SU-DHL-6 (cell line): ENCODE results near the gene TESK2.

Source experiments
- H2AFZ ChIP-seq: fragments of 200-600 bp; sonication (generic); 2 replicates; pipeline ENCODE4 v1.6.1; 2014; ENCODE audit warnings: low read depth, mild to moderate bottlenecking, moderate library complexity, mixed read lengths, antibody characterized with exemption, low read length; ENCODE audit not compliant: severe bottlenecking
- H3F3A ChIP-seq: fragments of 200-600 bp; shearing (Covaris generic); 2 replicates; pipeline ENCODE4 v1.6.0; 2016; ENCODE audit warnings: antibody characterized with exemption, mild to moderate bottlenecking; ENCODE audit not compliant: insufficient read depth
- H3K27ac ChIP-seq: fragments of 200-600 bp; sonication (generic); 2 replicates; pipeline ENCODE4 v1.5.1; 2016; ENCODE audit warnings: low read depth, mild to moderate bottlenecking, low read length, moderate library complexity, mixed read lengths
- H3K27me3 ChIP-seq: fragments of 200-600 bp; sonication (generic), shearing (Covaris generic); 2 replicates; pipeline ENCODE4 v1.6.0; 2014; ENCODE audit warnings: mild to moderate bottlenecking, low read length
- H3K36me3 ChIP-seq: fragments of 200-600 bp; sonication (generic); 2 replicates; pipeline ENCODE4 v1.6.1; 2014; ENCODE audit warnings: mild to moderate bottlenecking, low read length, mixed read lengths
- H3K4me2 ChIP-seq: fragments of 300-600, 200-600 bp; shearing (Covaris generic), sonication (generic); 2 replicates; pipeline ENCODE4 v1.6.0; 2014; ENCODE audit warnings: low read length, low read depth, mild to moderate bottlenecking; ENCODE audit not compliant: poor library complexity, severe bottlenecking
- H3K4me3 ChIP-seq: fragments of 200-600 bp; sonication (generic); 2 replicates; pipeline ENCODE4 v1.5.1; 2014; ENCODE audit warnings: antibody characterized with exemption, low read length, mild to moderate bottlenecking, mixed read lengths; ENCODE audit not compliant: insufficient read depth, poor library complexity, severe bottlenecking
- H3K79me2 ChIP-seq: fragments of 200-600 bp; sonication (generic); 2 replicates; pipeline ENCODE4 v1.6.1; 2014; ENCODE audit warnings: mild to moderate bottlenecking, low read length, moderate library complexity; ENCODE audit not compliant: insufficient read depth
- H3K9ac ChIP-seq: fragments of 200-600 bp; sonication (generic); 2 replicates; pipeline ENCODE4 v1.7.0; 2014; ENCODE audit warnings: mild to moderate bottlenecking, low read length
- H3K9me2 ChIP-seq: fragments of 200-600 bp; sonication (generic); replicated peaks from 2 replicates; pipeline ENCODE4 v1.6.1; 2014; ENCODE audit warnings: low read length; ENCODE audit not compliant: insufficient read depth
- H3K9me3 ChIP-seq: fragments of 200-600 bp; sonication (generic); 2 replicates; pipeline ENCODE4 v1.6.1; 2014; ENCODE audit warnings: low read length, mixed read lengths; ENCODE audit not compliant: insufficient read depth
- H4K20me1 ChIP-seq: fragments of 200-600 bp; sonication (generic); 2 replicates; pipeline ENCODE4 v1.6.1; 2014; ENCODE audit warnings: low read depth, mild to moderate bottlenecking, antibody characterized with exemption, low read length, moderate library complexity, mixed read lengths
- EZH2phosphoT487 ChIP-seq: fragments of 200-600 bp; sonication (generic), shearing (Covaris generic); conservative IDR thresholded peaks from 2 replicates; pipeline ENCODE4 v1.6.1; 2018; ENCODE audit warnings: mild to moderate bottlenecking, antibody characterized with exemption, low read length, moderate library complexity, mixed read lengths
- TF ChIP-seq, protein P1 (sequence below): fragments of 200-600 bp; sonication (generic); IDR thresholded peaks from one replicate; pipeline ENCODE4 v1.5.1; 2017; ENCODE audit warnings: antibody characterized with exemption, mild to moderate bottlenecking, low read length, moderate library complexity; ENCODE audit not compliant: insufficient read depth, poor library complexity, severe bottlenecking

Gene TESK2

DNA sequence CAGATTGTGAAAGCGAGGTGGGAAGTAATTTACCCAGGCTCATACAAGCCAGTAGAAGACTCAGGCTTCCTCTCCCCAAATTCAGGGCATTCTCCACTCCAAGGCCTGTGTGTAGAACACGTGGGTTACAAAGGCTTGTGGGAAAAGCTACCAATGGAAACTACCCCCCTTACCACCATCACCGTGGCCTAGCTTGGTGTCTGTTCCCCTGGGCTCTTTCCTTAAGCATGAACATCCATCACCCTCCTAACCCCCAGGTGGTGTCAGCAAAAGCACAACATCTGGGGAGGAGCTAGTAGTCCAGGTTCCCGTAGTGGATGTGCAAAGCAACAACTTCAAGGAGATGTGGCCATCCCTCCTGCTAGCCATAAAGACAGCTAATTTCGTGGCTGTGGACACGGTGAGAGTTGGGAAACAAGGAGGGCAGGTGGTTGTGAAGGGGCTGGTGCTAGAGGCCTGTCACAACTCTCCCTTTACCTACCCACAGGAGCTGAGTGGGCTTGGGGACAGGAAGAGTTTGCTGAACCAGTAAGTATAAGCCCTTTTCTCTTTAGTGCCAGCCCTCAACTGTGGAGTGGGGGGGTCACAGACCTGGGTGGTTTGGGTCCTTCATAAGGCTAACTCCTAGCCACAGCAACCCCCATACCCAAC is 150.0 kb downstream of the TESK2 start:
- H2AFZ ChIP-seq: no peak overlapping the region
- no peaks in the 10 kb centered on the region for H3K27me3 ChIP-seq

DNA sequence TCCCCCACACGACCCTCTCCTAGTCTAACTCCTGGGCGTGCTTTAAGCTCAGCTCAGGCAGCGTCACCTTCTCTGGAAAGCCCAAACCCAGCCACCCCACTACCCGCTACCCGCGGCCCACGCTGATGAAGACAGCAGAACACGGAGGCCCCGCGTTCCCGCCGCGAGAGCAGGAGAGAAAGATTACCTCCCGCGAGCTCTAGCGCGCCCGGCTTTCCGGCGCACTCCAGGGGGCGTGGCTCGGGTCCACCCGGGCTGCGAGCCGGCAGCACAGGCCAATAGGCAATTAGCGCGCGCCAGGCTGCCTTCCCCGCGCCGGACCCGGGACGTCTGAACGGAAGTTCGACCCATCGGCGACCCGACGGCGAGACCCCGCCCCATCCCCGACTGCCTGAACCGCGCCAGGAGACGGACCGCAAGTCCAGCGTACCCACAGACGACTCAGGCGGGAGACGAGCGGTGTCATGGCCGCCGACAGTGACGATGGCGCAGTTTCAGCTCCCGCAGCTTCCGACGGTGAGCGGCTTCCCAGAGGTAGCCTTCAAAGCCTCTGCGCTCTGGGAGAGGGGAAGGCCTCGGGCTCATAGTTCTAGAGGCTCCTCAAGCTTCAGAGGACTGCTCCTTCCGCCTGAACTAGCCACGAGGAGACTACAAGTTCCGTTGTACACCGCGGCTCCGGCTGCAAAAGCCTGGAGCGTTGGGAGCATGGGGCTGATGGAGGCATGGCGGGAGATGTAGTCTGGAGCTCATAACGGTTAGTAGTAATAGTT is 151.0 kb downstream of the TESK2 start, which contains the start of the genes MUTYH and TOE1:
MUTYH (minus strand) TSS at position 652 of the 770 bp plus-strand sequence. CDS start 5,935 bp downstream, outside the sequence.
TOE1 (plus strand) TSS at position 382 of the 770 bp plus-strand sequence; CDS start at position 465, 83 bp downstream.
- no peaks in the 10 kb centered on the region for H3K9me3 ChIP-seq
- H3K36me3 ChIP-seq: peaks cover 8% of the 10 kb centered on the region; the same call in 1 of the 2 replicates
- H2AFZ ChIP-seq: peak within 1 kb of the TSS; percentile 62
- no peaks in the 10 kb centered on the region for H3K9me2 ChIP-seq
- peaks cover 27% of the 10 kb centered on the region for H3K79me2 ChIP-seq
- TF ChIP-seq EZH2phosphoT487: no peak
- TF ChIP-seq, protein P1, sequence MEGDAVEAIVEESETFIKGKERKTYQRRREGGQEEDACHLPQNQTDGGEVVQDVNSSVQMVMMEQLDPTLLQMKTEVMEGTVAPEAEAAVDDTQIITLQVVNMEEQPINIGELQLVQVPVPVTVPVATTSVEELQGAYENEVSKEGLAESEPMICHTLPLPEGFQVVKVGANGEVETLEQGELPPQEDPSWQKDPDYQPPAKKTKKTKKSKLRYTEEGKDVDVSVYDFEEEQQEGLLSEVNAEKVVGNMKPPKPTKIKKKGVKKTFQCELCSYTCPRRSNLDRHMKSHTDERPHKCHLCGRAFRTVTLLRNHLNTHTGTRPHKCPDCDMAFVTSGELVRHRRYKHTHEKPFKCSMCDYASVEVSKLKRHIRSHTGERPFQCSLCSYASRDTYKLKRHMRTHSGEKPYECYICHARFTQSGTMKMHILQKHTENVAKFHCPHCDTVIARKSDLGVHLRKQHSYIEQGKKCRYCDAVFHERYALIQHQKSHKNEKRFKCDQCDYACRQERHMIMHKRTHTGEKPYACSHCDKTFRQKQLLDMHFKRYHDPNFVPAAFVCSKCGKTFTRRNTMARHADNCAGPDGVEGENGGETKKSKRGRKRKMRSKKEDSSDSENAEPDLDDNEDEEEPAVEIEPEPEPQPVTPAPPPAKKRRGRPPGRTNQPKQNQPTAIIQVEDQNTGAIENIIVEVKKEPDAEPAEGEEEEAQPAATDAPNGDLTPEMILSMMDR: no peak
- peaks cover 12% of the 10 kb centered on the region for H3F3A ChIP-seq
- peak within 1 kb of the TSS; percentile 64 for H3K27ac ChIP-seq
- H3K9ac ChIP-seq: peak within 1 kb of the TSS; percentile 99
- H3K4me2 ChIP-seq: peak within 1 kb of the TSS; percentile 76
- H3K27me3 ChIP-seq: no peaks in the 10 kb centered on the region
- H4K20me1 ChIP-seq: no peaks in the 10 kb centered on the region
- peak within 1 kb of the TSS; percentile 65 for H3K4me3 ChIP-seq

More for the DNA sequence above, 150.0 kb downstream of the TESK2 start:
- H3K36me3 ChIP-seq: peaks cover 8% of the 10 kb centered on the region; the same call in 1 of the 2 replicates
- no peaks in the 10 kb centered on the region for H3K9me3 ChIP-seq
- TF ChIP-seq, protein P1: no peak
- TF ChIP-seq EZH2phosphoT487: no peak
- no peaks in the 10 kb centered on the region for H3K9me2 ChIP-seq
- H3K9ac ChIP-seq: peak overlapping the region; percentile 99
- H3F3A ChIP-seq: peaks cover 15% of the 10 kb centered on the region
- peak overlapping the region; percentile 76 for H3K4me2 ChIP-seq
- no peaks in the 10 kb centered on the region for H4K20me1 ChIP-seq
- peaks cover 27% of the 10 kb centered on the region for H3K79me2 ChIP-seq
- H3K4me3 ChIP-seq: peak overlapping the region; percentile 65
- H3K27ac ChIP-seq: peak overlapping the region; percentile 64

DNA sequence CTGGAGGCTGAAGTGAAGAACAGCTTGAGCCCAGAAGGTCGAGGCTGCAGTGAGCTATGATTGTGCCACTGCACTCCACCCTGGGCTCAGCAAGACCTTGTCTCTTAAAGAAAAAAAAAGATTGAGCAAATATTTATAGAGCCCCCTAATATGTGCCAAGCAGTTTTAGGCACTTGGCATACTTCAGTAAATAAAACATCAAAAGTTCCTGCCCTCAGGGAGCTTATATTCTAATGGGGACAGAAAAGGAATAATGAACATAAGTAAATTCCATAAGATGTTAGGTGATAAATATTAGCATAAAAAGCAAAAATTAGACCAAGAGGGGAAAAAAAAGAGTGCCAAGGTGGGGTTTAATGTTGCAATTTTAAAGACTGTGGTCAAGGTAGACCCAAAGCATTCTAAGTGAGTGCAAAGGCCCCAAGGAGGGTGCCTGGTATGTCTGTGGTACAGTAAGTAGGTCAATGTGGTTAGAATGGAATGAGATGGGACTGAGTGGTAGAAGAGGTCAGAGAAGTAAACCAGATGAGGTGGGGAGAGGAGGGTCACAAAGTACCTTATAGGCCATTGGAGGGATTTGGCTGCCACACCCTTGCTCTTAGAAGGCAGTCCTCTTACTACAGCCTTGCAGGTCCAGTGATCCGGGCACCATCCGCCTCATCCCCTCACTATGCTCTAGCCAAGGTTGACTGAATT is 153.2 kb downstream of the TESK2 start:
- no peak overlapping the region for H3K4me2 ChIP-seq

More for the DNA sequence above, 153.2 kb downstream of the TESK2 start:
- H3K36me3 ChIP-seq: 0 out of 2 replicates have a peak, but pooled peaks cover 3% of the 10 kb centered on the region
- no peak for TF ChIP-seq EZH2phosphoT487
- TF ChIP-seq, protein P1: no peak
- no peak overlapping the region for H3K9ac ChIP-seq
- no peak overlapping the region for H2AFZ ChIP-seq
- H3K27ac ChIP-seq: no peak overlapping the region
- H3F3A ChIP-seq: peaks cover 12% of the 10 kb centered on the region
- no peak overlapping the region for H3K4me3 ChIP-seq
- H3K27me3 ChIP-seq: no peaks in the 10 kb centered on the region
- H3K9me3 ChIP-seq: no peaks in the 10 kb centered on the region
- peaks cover 27% of the 10 kb centered on the region for H3K79me2 ChIP-seq
- H4K20me1 ChIP-seq: no peaks in the 10 kb centered on the region
- no peaks in the 10 kb centered on the region for H3K9me2 ChIP-seq
